ENCODE measurements around the gene MYH16. TPM values are rescaled to one million over a fixed set of nuclear protein-coding genes. Genes with fewer than 3 reads are reported as not detected.
"Not testable (repeated sequence)": the region's sequence is repeated elsewhere in the genome, so short reads cannot be mapped to it uniquely, and the experiment has no call there.

MYH16 gene
- total RNA-seq, 1 donor from 2014 or later, result not detected

GRCh38 chr7:99270702-99271101, 1.9 kb upstream of the MYH16 start:
- no peaks in the 10 kb centered on the region for H3K4me1 Mint-ChIP-seq
- Histone ChIP-seq H3K36me3 (no peaks in the 10 kb centered on the region), H3F3A (ENCODE audit: low read depth) (no peaks in the 10 kb centered on the region), H3K9ac (no peak overlapping the region), H3K4me2 (no peak overlapping the region), H3K4me1 (no peaks in the 10 kb centered on the region), H3K27ac (no peak overlapping the region), H3K4me3 (no peak overlapping the region), H4K20me1 (ENCODE audit: low read depth) (no peaks in the 10 kb centered on the region), H3K79me2 (ENCODE audit: low read depth) (no peaks in the 10 kb centered on the region), H3K9me3 (ENCODE audit: low read depth) (no peaks in the 10 kb centered on the region), H3K27me3 (no peaks in the 10 kb centered on the region), H2AFZ (replicated peaks) (no peak overlapping the region)
- DNase-seq (ENCODE audit: low spot score), result peak; percentile 31
- no peaks in the 10 kb centered on the region for H3K9me3 Mint-ChIP-seq
- no peak overlapping the region for H3K27ac Mint-ChIP-seq
- TF ChIP-seq EZH2 (IDR thresholded peaks at IDR 0.05) (no peak), EZH2phosphoT487 (IDR thresholded peaks at IDR 0.05) (no peak)
- TF ChIP-seq, protein P1, sequence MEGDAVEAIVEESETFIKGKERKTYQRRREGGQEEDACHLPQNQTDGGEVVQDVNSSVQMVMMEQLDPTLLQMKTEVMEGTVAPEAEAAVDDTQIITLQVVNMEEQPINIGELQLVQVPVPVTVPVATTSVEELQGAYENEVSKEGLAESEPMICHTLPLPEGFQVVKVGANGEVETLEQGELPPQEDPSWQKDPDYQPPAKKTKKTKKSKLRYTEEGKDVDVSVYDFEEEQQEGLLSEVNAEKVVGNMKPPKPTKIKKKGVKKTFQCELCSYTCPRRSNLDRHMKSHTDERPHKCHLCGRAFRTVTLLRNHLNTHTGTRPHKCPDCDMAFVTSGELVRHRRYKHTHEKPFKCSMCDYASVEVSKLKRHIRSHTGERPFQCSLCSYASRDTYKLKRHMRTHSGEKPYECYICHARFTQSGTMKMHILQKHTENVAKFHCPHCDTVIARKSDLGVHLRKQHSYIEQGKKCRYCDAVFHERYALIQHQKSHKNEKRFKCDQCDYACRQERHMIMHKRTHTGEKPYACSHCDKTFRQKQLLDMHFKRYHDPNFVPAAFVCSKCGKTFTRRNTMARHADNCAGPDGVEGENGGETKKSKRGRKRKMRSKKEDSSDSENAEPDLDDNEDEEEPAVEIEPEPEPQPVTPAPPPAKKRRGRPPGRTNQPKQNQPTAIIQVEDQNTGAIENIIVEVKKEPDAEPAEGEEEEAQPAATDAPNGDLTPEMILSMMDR (IDR thresholded peaks at IDR 0.05), result peak; percentile 26
- no peak overlapping the region for H3K4me3 Mint-ChIP-seq
- H3K36me3 Mint-ChIP-seq, result no peaks in the 10 kb centered on the region
- H3K27me3 Mint-ChIP-seq (ENCODE audit: insufficient read depth, low read depth), result no peaks in the 10 kb centered on the region

GRCh38 chr7:99273561-99273960, 922 bp downstream of the MYH16 start:
- H3F3A ChIP-seq (ENCODE audit: low read depth); H4K20me1 ChIP-seq (ENCODE audit: low read depth); H2AFZ ChIP-seq (replicated peaks); H3K27ac ChIP-seq; H3K9me3 Mint-ChIP-seq; H3K27ac Mint-ChIP-seq; H3K36me3 Mint-ChIP-seq; H3K9ac ChIP-seq; H3K27me3 Mint-ChIP-seq (ENCODE audit: insufficient read depth, low read depth); H3K36me3 ChIP-seq; DNase-seq (ENCODE audit: low spot score); H3K4me1 Mint-ChIP-seq; H3K27me3 ChIP-seq; H3K79me2 ChIP-seq (ENCODE audit: low read depth); H3K4me1 ChIP-seq; H3K4me3 Mint-ChIP-seq; H3K4me2 ChIP-seq; H3K9me3 ChIP-seq (ENCODE audit: low read depth); H3K4me3 ChIP-seq: not testable (repeated sequence)

DNA sequence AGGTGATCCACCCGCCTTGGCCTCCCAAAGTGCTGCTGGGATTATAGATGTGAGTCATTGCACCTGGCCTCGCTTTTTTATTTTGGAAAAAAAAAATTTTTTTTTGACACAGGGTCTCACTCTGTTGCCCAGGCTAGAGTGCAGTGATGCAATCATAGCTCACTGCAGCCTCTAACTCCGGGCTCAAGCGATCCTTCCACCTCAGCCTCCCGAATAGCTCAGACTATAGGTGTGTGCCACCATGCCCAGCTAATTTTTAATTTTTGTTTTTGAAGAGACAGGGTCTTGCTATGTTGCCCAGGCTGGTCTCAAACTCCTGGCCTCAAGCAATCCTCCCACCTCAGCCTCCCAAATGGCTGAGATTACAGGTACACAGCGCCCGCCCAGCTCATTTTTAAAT, 2.3 kb downstream of the MYH16 start:
- H3K4me1 ChIP-seq; H3K4me1 Mint-ChIP-seq; H3K27ac Mint-ChIP-seq; H4K20me1 ChIP-seq (ENCODE audit: low read depth); H3K9me3 Mint-ChIP-seq; H3K36me3 Mint-ChIP-seq; H3K4me3 ChIP-seq; H3K4me2 ChIP-seq; H3K79me2 ChIP-seq (ENCODE audit: low read depth); H3K36me3 ChIP-seq; H3K4me3 Mint-ChIP-seq; H3K27me3 ChIP-seq; H3K27me3 Mint-ChIP-seq (ENCODE audit: insufficient read depth, low read depth); H2AFZ ChIP-seq (replicated peaks); H3F3A ChIP-seq (ENCODE audit: low read depth); DNase-seq (ENCODE audit: low spot score); H3K9ac ChIP-seq; H3K9me3 ChIP-seq (ENCODE audit: low read depth); H3K27ac ChIP-seq: not testable (repeated sequence)

GRCh38 chr7:99275496-99275895, 2.9 kb downstream of the MYH16 start:
- Mint-ChIP-seq H3K36me3 (no peaks in the 10 kb centered on the region), H3K27ac (no peak overlapping the region), H3K4me3 (no peak overlapping the region), H3K9me3 (no peaks in the 10 kb centered on the region), H3K4me1 (no peaks in the 10 kb centered on the region), H3K27me3 (ENCODE audit: insufficient read depth, low read depth) (no peaks in the 10 kb centered on the region)
- no peak overlapping the region for H3K4me3 ChIP-seq
- DNase-seq (ENCODE audit: low spot score), result no peak
- TF ChIP-seq EZH2 (IDR thresholded peaks at IDR 0.05) (no peak), EZH2phosphoT487 (IDR thresholded peaks at IDR 0.05) (no peak)
- H3K4me2 ChIP-seq, result no peak overlapping the region
- no peaks in the 10 kb centered on the region for H3F3A ChIP-seq (ENCODE audit: low read depth)
- H3K27me3 ChIP-seq, result no peaks in the 10 kb centered on the region
- no peak overlapping the region for H3K9ac ChIP-seq
- H4K20me1 ChIP-seq (ENCODE audit: low read depth), result no peaks in the 10 kb centered on the region
- no peaks in the 10 kb centered on the region for H3K9me3 ChIP-seq (ENCODE audit: low read depth)
- H2AFZ ChIP-seq (replicated peaks), result no peak overlapping the region
- no peak overlapping the region for H3K27ac ChIP-seq
- H3K79me2 ChIP-seq (ENCODE audit: low read depth), result no peaks in the 10 kb centered on the region
- no peaks in the 10 kb centered on the region for H3K36me3 ChIP-seq
- no peaks in the 10 kb centered on the region for H3K4me1 ChIP-seq

GRCh38 chr7:99278180-99278579, 5.5 kb downstream of the MYH16 start:
- no peak overlapping the region for H3K27ac ChIP-seq
- no peak overlapping the region for H3K9ac ChIP-seq
- TF ChIP-seq, protein P1 (IDR thresholded peaks at IDR 0.05), result no peak
- TF ChIP-seq EZH2 (IDR thresholded peaks at IDR 0.05), result no peak
- no peak for TF ChIP-seq EZH2phosphoT487 (IDR thresholded peaks at IDR 0.05)
- H4K20me1 ChIP-seq (ENCODE audit: low read depth), result no peaks in the 10 kb centered on the region
- H3K36me3 ChIP-seq, result no peaks in the 10 kb centered on the region
- no peaks in the 10 kb centered on the region for H3K27me3 Mint-ChIP-seq (ENCODE audit: insufficient read depth, low read depth)
- H2AFZ ChIP-seq (replicated peaks), result no peak overlapping the region
- no peaks in the 10 kb centered on the region for H3F3A ChIP-seq (ENCODE audit: low read depth)
- H3K27me3 ChIP-seq, result no peaks in the 10 kb centered on the region
- H3K4me1 ChIP-seq, result no peaks in the 10 kb centered on the region
- no peaks in the 10 kb centered on the region for H3K36me3 Mint-ChIP-seq
- DNase-seq (ENCODE audit: low spot score), result no peak
- H3K9me3 Mint-ChIP-seq, result no peaks in the 10 kb centered on the region
- H3K4me2 ChIP-seq, result no peak overlapping the region
- H3K4me1 Mint-ChIP-seq, result no peaks in the 10 kb centered on the region
- H3K27ac Mint-ChIP-seq, result no peak overlapping the region
- no peaks in the 10 kb centered on the region for H3K9me3 ChIP-seq (ENCODE audit: low read depth)
- H3K79me2 ChIP-seq (ENCODE audit: low read depth), result no peaks in the 10 kb centered on the region
- no peak overlapping the region for H3K4me3 ChIP-seq
- H3K4me3 Mint-ChIP-seq, result no peak overlapping the region

GRCh38 chr7:99284165-99284564, 11.5 kb downstream of the MYH16 start:
- H3K27me3 ChIP-seq; DNase-seq (ENCODE audit: low spot score); H3K9me3 Mint-ChIP-seq; H3K27ac ChIP-seq; H3K4me2 ChIP-seq; H3K36me3 Mint-ChIP-seq; H3K4me3 Mint-ChIP-seq; H3K4me1 ChIP-seq; H3K27ac Mint-ChIP-seq; H3K9me3 ChIP-seq (ENCODE audit: low read depth); H3K79me2 ChIP-seq (ENCODE audit: low read depth); H3F3A ChIP-seq (ENCODE audit: low read depth); H4K20me1 ChIP-seq (ENCODE audit: low read depth); H3K27me3 Mint-ChIP-seq (ENCODE audit: insufficient read depth, low read depth); H3K9ac ChIP-seq; H3K4me1 Mint-ChIP-seq; H3K4me3 ChIP-seq; H3K36me3 ChIP-seq; H2AFZ ChIP-seq (replicated peaks): not testable (repeated sequence)
